Natural killer cell (primary cell): ENCODE data around the gene C3orf70. TPM values are rescaled to one million over a fixed set of nuclear protein-coding genes. Genes with fewer than 3 reads are reported as not detected.

ENCODE experiments used
- ATAC-seq, 3 donors: fragments of 150-1000 bp in 2 of 3; fragments of 200-7000 bp in 1 of 3; cut with Tn5 transposase; 1 replicate in 1 of 3; 2 replicates in 2 of 3; pipeline ENCODE4 v1.10.0; 2021; ENCODE audit warnings: mild to moderate bottlenecking in 2 of 3, moderate library complexity in 2 of 3
- DNase-seq, 2 donors: peaks; one replicate each; pipeline versions ENCODE4 v3.0.0 to v3.0.0-alpha.2; 2013 to 2021; ENCODE audit warnings: mixed read lengths in 1 of 2
- H3K27ac ChIP-seq: one replicate; pipeline ENCODE4 v1.5.1; 2013; ENCODE audit warnings: mild to moderate bottlenecking, low read length
- H3K27me3 ChIP-seq: one replicate; pipeline ENCODE4 v1.6.1; 2013; ENCODE audit warnings: low read length; ENCODE audit not compliant: control insufficient read depth, insufficient read depth
- H3K36me3 ChIP-seq: one replicate; pipeline ENCODE4 v1.6.1; 2013; ENCODE audit warnings: low read length; ENCODE audit not compliant: control insufficient read depth, insufficient read depth
- H3K4me1 ChIP-seq: one replicate; pipeline ENCODE4 v1.6.1; 2013; ENCODE audit warnings: low read length; ENCODE audit not compliant: control insufficient read depth, insufficient read depth
- H3K4me3 ChIP-seq: one replicate; pipeline ENCODE4 v1.5.1; 2013; ENCODE audit warnings: low read length
- H3K9me3 ChIP-seq: one replicate; pipeline ENCODE4 v1.6.1; 2013; ENCODE audit warnings: low read length; ENCODE audit not compliant: control insufficient read depth, insufficient read depth
- H3K27ac Mint-ChIP-seq, 2 donors: one replicate each; pipeline ENCODE4 v1.8.0; 2022; ENCODE audit warnings: mild to moderate bottlenecking in 2 of 2, mixed read lengths in 2 of 2, moderate library complexity in 1 of 2
- H3K27me3 Mint-ChIP-seq, 2 donors: one replicate each; pipeline ENCODE4 v1.8.0; 2022; ENCODE audit warnings: low read depth in 2 of 2, mixed read lengths in 2 of 2
- H3K36me3 Mint-ChIP-seq: one replicate; pipeline ENCODE4 v1.8.0; 2022; ENCODE audit warnings: mixed read lengths
- H3K4me1 Mint-ChIP-seq, 2 donors: one replicate each; pipeline ENCODE4 v1.8.0; 2022; ENCODE audit warnings: mixed read lengths in 2 of 2
- H3K4me3 Mint-ChIP-seq: one replicate; pipeline ENCODE4 v1.8.0; 2022; ENCODE audit warnings: mild to moderate bottlenecking, moderate library complexity, mixed read lengths
- H3K9me3 Mint-ChIP-seq, 2 donors: one replicate each; pipeline ENCODE4 v1.8.0; 2022; ENCODE audit warnings: mixed read lengths in 2 of 2
- CTCF ChIP-seq: fragments of 200-600 bp; IDR thresholded peaks from one replicate; pipeline ENCODE4 v1.8.0; 2022; ENCODE audit warnings: antibody characterized with exemption
- WGBS: methylation state at CpG from one replicate; pipeline ENCODE4 v1.1.7; 2013; ENCODE audit warnings: missing lambda C conversion rate; ENCODE audit not compliant: insufficient coverage; 5-methylcytosine and 5-hydroxymethylcytosine counted together
- intact Hi-C: fragments of 100-400 bp; cut with micrococcal nuclease; formaldehyde crosslinking; loops from one replicate; pipeline ENCODE4 v1.14.2; 2022
- total RNA-seq, 4 donors: library from RNA; stranded (reverse); fragments of 120-200 nt in 1 of 4; gene quantifications; one replicate each; pipeline versions ENCODE4 v1.2.3 to v1.2.4, GENCODE V29; 2013 to 2022

C3orf70 gene
- total RNA-seq, 3 donors from 2014 or later (not counting 1 experiment from before 2014, with no cell fraction given): 0.05 to 0.07 (median 0.05) TPM

- DNase-seq: no peak
- H3K4me3 Mint-ChIP-seq: no peak overlapping the region
- H3K36me3 ChIP-seq: no peaks in the 10 kb centered on the region
- no peaks in the 10 kb centered on the region for H3K4me1 Mint-ChIP-seq
- H3K27me3 Mint-ChIP-seq: peaks cover 8 to 29% of the 10 kb centered on the region in 2 donors
- no peak overlapping the region for H3K4me3 ChIP-seq
- no peaks in the 10 kb centered on the region for H3K4me1 ChIP-seq
- no peak overlapping the region for H3K27ac Mint-ChIP-seq
- H3K9me3 ChIP-seq: no peaks in the 10 kb centered on the region
- H3K36me3 Mint-ChIP-seq: no peaks in the 10 kb centered on the region
- TF ChIP-seq CTCF: no peak
- no peak for ATAC-seq
- H3K27ac ChIP-seq: no peak overlapping the region
- no peaks in the 10 kb centered on the region for H3K27me3 ChIP-seq
- H3K9me3 Mint-ChIP-seq: no peaks in the 10 kb centered on the region
- intact Hi-C loops: no loop called here
Measured at GRCh38 chr3:185089751-185090150, 63.1 kb downstream of the C3orf70 start.

- ATAC-seq (no peak), DNase-seq (no peak)
- Histone ChIP-seq H3K4me1 (no peaks in the 10 kb centered on the region), H3K9me3 (no peaks in the 10 kb centered on the region), H3K27me3 (no peaks in the 10 kb centered on the region), H3K36me3 (no peaks in the 10 kb centered on the region), H3K27ac (no peak overlapping the region), H3K4me3 (no peak overlapping the region)
- intact Hi-C loops: no loop called here
- Mint-ChIP-seq H3K4me1 (no peaks in the 10 kb centered on the region), H3K4me3 (no peak overlapping the region), H3K27me3 (peaks cover 8 to 32% of the 10 kb centered on the region in 2 donors), H3K36me3 (no peaks in the 10 kb centered on the region), H3K9me3 (no peaks in the 10 kb centered on the region), H3K27ac (no peak overlapping the region)
- 56% methylated on average over 2 of the region's 2 CpGs for WGBS
- TF ChIP-seq CTCF: no peak
Measured at GRCh38 chr3:185089343-185089742, 63.5 kb downstream of the C3orf70 start.

- ATAC-seq: no peak
- H3K27me3 Mint-ChIP-seq: peaks cover 8 to 25% of the 10 kb centered on the region in 2 donors
Measured at GRCh38 chr3:185087419-185087818, 65.4 kb downstream of the C3orf70 start.

More at GRCh38 chr3:185087419-185087818, 65.4 kb downstream of the C3orf70 start:
- no peak overlapping the region for H3K4me3 Mint-ChIP-seq
- WGBS: 87% methylated on average over 3 of the region's 3 CpGs
- Histone ChIP-seq H3K36me3 (no peaks in the 10 kb centered on the region), H3K27me3 (no peaks in the 10 kb centered on the region), H3K27ac (no peak overlapping the region), H3K4me3 (no peak overlapping the region), H3K9me3 (no peaks in the 10 kb centered on the region), H3K4me1 (no peaks in the 10 kb centered on the region)
- no peak overlapping the region for H3K27ac Mint-ChIP-seq
- no peaks in the 10 kb centered on the region for H3K36me3 Mint-ChIP-seq
- no peak for TF ChIP-seq CTCF
- no peaks in the 10 kb centered on the region for H3K4me1 Mint-ChIP-seq
- no peak for DNase-seq
- intact Hi-C loops: no loop called here
- no peaks in the 10 kb centered on the region for H3K9me3 Mint-ChIP-seq
